AG04449 (cell line): Measurements from ENCODE around the gene RPRD1A.
"Not testable (repeated sequence)": the region's sequence is repeated elsewhere in the genome, so short reads cannot be mapped to it uniquely, and the experiment has no call there.

Source experiments
- CTCF ChIA-PET: fragments of 350-600 bp; formaldehyde crosslinking; extraction: SDS; loops from one replicate; lab custom pipeline; 2021; ENCODE audit warnings: antibody characterized with exemption; lab: Yijun Ruan, JAX
- POLR2A ChIA-PET: fragments of 400-600, 350-600 bp; formaldehyde crosslinking; extraction: SDS; loops from one replicate; lab custom pipeline; 2020; ENCODE audit warnings: antibody characterized with exemption, inconsistent platforms; lab: Yijun Ruan, JAX
- DNase-seq: peaks from one replicate; pipeline ENCODE4 v3.0.0-alpha.2; 2010; ENCODE audit warnings: low read depth, low spot score
- H3K4me3 ChIP-seq: 2 replicates; pipeline ENCODE4 v1.5.1; 2011; ENCODE audit warnings: low read depth, mild to moderate bottlenecking, control low read depth, low read length
- CTCF ChIP-seq: IDR thresholded peaks from one replicate; pipeline ENCODE4 v1.5.1; 2011; ENCODE audit warnings: mild to moderate bottlenecking, moderate library complexity, low read length, control low read depth, inconsistent platforms; ENCODE audit not compliant: insufficient read depth; ENCODE audit errors: missing control alignments

RPRD1A gene

GRCh38 chr18:35969676-35970075, 97.7 kb downstream of the RPRD1A start:
- TF ChIP-seq CTCF: no peak
- H3K4me3 ChIP-seq: no peak overlapping the region
- ChIA-PET CTCF (no interaction called here), POLR2A (no interaction called here)
- DNase-seq: no peak

GRCh38 chr18:35968278-35968880, 99.0 kb downstream of the RPRD1A start:
- DNase-seq: no peak
- H3K4me3 ChIP-seq: no peak overlapping the region
- POLR2A ChIA-PET: no interaction called here
- no peak for TF ChIP-seq CTCF
- CTCF ChIA-PET: no interaction called here

- CTCF ChIA-PET, H3K4me3 ChIP-seq, DNase-seq, POLR2A ChIA-PET: not testable (repeated sequence)
These were observed 99.5 kb downstream of the RPRD1A start for GRCh38 chr18:35967866-35968265.

GRCh38 chr18:35964319-35964718, 103.0 kb downstream of the RPRD1A start:
- H3K4me3 ChIP-seq: no peak overlapping the region
- ChIA-PET POLR2A (no interaction called here), CTCF (no interaction called here)
- TF ChIP-seq CTCF: no peak
- DNase-seq: no peak

GRCh38 chr18:35962320-35962719, 105.0 kb downstream of the RPRD1A start:
- ChIA-PET POLR2A (no interaction called here), CTCF (no interaction called here)
- DNase-seq: no peak

GRCh38 chr18:35956226-35956625, 111.1 kb downstream of the RPRD1A start:
- TF ChIP-seq CTCF: no peak
- no peak overlapping the region for H3K4me3 ChIP-seq
- ChIA-PET POLR2A (no interaction called here), CTCF (no interaction called here)
- no peak for DNase-seq

More at GRCh38 chr18:35962320-35962719, 105.0 kb downstream of the RPRD1A start:
- H3K4me3 ChIP-seq: no peak overlapping the region
- TF ChIP-seq CTCF: no peak

- POLR2A ChIA-PET: no interaction called here
- CTCF ChIA-PET: no interaction called here
- no peak for DNase-seq
- no peak overlapping the region for H3K4me3 ChIP-seq
- TF ChIP-seq CTCF: no peak
These were observed 113.7 kb downstream of the RPRD1A start for GRCh38 chr18:35953688-35954087.
